ENCODE results near the gene CPEB1.

- TF ChIP-seq RAD21 (IDR thresholded peaks at IDR 0.05; ENCODE audit: low read depth) (no peak), CREB1 (IDR thresholded peaks at IDR 0.05; ENCODE audit: low read depth) (no peak), CEBPB (IDR thresholded peaks at IDR 0.05) (no peak), NFIC (IDR thresholded peaks at IDR 0.05) (no peak)
Measured at GRCh38 chr15:82545478-82545877, 101.7 kb downstream of the CPEB1 start.
